Renal cortex interstitium (tissue), 11 donors: ENCODE measurements around the gene CCDC85C. TPM values are rescaled to one million over a fixed set of nuclear protein-coding genes. Genes with fewer than 3 reads are reported as not detected.
A peak's percentile ranks its signal among the peaks of the same experiment; 100 is the strongest.

Experiments
- DNase-seq, 11 donors: peaks; one replicate each; pipeline ENCODE4 v3.0.0-alpha.2; 2013; ENCODE audit warnings: low read depth in 9 of 11, low spot score in 4 of 11; ENCODE audit errors: extremely low read depth in 1 of 11
- polyA plus RNA-seq, 3 donors: library from polyadenylated mRNA; unstranded; fragments of 120-200 nt; gene quantifications; one replicate each; pipeline ENCODE4 v1.2.1, GENCODE V29; 2013; ENCODE audit not compliant: insufficient read length in 3 of 3

Gene CCDC85C
- polyA plus RNA-seq, 3 donors, result 22.9 to 32.9 (median 28.3) TPM

DNA sequence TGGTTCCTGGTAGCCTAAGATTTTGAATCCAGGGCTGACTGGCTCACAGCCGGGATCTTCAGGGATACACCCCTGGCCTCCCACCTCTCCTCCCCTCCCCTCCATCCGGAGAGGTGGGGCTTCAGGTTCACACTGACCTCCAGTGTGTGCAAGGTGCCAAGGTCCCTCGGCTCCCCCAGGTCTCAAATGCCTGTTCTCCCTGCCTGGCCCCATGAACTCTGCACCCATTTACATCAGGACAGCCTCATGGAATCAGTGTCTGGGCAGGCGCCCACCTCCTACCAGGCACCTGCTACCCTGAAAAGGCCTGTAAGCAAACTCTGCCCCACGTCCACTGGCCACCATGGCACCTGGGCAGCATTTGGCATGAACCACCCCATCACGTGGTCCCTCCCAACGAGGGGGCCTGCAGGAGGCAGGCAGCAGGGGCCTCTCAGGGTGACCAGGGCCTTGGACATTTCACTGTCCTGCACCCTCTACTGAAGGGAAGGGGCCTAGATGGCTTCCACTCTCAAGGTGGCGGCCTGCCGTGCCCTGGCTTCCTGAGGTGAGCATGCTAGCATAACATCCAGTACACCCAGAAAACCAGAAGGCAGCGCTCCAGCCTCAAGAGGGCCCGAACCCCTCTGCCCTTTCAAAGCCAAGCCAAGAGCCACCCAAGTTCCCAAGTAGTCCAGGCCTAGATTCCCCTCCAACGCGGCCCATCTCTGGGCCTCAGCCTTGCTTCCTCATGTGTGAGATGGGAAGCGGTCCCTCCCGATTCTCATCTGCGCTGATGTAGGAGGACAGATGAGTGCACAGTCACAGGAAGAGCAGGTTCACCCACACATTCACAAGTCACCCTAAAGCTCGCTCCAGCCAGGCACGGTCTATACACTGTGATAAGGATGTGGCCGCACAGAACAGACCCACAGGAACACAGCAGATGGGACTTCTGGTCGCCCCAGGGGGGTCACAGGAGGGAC lies 37.3 kb downstream of the CCDC85C start:
- DNase-seq, result no peak

DNA sequence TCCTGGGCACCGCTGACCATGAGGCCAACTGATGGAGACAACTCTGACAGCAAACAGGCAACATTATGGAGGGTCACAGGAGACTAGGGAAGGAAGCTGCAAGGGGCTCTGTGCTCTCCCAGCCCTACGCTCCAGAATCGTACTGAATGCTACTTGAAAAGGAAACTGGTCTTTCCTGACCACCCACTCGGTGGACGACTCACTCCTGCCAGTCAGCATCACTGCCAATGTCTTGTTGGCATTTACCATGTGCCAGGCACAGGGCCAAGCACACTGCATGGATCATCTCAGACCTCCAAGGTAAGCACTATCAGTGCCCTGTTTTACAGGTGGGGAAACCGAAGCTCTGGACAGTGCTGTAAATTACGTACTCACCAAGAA lies 38.0 kb downstream of the CCDC85C start:
- no peak for DNase-seq

DNA sequence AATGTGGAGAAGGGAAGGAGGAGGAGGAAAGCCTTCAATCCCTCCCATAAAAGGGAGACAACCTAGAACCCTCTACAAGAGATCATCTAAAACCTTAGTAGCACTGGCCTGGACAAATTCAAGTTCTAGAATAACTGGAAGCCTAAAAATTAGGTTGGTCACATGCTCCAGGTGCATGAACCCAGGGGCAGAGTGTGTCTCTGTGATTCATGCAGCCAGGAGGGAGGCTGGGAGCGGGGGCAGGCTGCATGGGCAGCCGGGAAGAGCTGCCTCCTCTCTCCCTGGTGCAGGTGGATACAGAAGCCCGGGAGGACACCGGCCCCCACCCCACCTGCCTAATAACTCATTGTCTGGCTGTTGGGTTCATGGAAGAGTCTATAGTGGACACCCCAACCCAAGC lies 38.6 kb downstream of the CCDC85C start:
- no peak for DNase-seq

DNA sequence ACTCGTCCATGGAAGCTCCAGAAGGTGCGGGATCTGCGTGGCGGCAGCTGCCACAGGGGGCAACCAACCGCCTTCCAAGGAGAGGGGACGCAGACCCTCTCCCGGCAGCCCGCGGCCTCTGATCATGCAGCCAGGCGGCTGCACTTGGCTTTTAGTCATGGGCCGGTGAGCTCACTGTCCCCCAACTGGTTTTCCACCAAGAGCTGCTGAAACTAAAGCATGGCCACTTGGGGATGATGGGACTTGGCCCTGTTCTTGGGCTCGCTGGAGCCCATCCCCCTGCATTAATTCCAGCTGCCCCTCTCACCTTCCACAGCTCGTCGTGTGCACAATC lies 39.1 kb downstream of the CCDC85C start:
- DNase-seq, result no peak

DNA sequence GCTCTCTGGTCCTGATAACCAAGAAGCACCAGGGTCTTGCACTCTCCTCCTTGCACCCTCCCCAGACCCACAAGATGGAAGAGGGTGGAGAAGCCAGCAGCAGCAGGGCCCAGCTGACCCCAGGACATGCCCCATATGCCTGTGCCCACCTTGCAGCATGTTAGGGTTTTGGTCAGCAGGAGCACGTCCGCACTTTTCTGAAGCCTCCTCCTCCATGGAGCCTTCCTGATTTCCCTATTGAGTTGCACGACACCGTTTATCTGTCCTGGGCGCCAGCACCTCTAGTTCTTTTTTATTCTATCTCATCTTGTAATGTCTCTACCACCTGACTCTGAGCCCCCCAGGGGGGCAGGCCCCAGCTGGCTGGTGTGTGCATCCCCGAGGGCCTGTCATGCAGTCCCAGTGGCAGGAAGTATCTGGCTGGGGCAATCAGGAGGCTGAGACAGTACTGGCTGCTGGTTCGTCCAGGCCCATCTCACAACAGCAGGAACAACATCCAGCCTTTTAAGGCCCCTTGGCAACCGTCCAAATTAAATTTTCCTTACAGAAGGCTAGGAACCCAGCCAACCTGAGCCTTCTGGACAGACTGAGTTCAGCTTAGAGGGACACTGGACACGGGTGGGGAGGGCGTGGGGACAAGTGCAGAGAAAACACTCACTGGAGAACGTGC lies 39.6 kb downstream of the CCDC85C start:
- peak in 4 of 11 donors; percentile 77 to 88 (median 82) for DNase-seq

DNA sequence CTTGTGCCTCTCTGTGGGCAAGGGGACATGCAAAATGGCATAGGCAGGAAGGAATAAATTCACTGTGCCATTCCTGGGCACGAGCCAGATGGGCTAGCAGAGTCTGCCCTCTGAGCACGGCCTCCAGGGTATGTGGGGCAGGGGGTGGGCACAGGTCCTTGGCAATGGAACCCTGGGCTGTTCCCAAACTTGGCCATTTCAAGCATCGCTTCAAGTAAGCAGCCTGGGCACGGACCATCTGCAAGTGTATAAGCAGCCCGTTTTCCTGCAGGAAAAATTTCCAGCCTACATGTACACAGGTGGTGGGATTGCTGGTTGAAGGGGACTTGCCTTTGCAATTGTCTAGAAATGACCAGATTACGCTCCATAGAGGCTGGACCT lies 40.3 kb downstream of the CCDC85C start:
- DNase-seq, result no peak

DNA sequence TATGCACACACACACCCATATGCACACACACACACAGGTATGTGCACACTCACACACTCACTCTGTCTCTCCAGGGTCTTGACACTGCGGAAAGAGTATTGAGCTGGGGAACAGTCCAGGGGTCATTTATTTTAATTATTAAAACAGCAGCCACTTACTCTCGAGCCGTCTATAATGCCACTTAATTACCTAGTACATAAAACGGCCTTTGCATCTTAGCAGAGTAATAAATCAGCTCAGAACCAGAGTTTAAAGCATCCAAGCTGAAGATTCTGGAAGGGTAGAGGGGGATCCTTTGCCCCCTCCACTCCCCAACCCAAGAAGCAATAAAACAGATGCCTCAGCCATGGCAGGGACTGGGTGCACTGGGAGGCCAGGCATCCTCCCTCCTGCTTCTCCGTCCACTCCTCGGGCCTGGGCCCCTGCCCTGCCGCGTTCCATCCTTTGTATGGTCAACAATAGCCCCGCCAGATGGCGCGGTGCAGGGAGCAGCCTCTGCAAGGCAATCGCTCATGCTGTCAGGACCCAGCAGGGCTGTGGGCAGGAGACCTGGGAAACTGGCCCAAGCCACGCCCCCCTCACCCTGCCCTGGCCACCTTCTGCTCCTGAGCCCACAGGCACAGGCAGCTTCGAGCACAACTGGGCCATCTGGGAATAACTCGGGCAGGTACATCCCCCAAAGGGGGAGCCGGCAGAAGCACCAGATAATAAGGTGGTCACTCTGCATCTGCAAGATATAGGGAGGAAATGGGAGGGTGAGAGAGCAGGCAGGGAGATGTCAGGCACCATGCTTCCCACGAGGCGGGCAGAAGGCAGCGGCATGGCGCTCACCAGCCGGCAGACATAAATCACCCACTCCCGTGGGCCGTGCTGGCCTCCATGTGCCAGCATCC lies 40.9 kb downstream of the CCDC85C start:
- peak in 5 of 11 donors; percentile 59 to 81 (median 72) for DNase-seq

DNA sequence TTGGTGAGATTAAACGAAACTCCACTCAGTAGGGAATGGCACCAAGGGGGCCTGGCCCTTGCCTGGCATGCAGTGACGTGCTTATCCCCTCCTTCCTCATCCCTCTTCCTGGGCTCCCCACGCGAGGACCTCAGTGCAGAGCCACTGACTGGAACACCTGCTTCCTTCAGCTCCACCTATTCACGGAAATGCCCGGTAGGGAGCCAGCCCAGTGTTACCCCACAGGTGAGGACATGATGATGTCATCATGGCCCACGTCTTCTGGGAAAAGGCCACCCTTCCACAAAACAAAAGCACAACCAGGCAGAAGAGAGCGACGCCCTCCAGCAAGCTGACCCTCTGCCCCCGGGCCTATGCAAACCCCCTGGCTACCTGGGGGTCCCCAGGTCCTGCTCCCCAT lies 42.1 kb downstream of the CCDC85C start:
- DNase-seq, result no peak

DNA sequence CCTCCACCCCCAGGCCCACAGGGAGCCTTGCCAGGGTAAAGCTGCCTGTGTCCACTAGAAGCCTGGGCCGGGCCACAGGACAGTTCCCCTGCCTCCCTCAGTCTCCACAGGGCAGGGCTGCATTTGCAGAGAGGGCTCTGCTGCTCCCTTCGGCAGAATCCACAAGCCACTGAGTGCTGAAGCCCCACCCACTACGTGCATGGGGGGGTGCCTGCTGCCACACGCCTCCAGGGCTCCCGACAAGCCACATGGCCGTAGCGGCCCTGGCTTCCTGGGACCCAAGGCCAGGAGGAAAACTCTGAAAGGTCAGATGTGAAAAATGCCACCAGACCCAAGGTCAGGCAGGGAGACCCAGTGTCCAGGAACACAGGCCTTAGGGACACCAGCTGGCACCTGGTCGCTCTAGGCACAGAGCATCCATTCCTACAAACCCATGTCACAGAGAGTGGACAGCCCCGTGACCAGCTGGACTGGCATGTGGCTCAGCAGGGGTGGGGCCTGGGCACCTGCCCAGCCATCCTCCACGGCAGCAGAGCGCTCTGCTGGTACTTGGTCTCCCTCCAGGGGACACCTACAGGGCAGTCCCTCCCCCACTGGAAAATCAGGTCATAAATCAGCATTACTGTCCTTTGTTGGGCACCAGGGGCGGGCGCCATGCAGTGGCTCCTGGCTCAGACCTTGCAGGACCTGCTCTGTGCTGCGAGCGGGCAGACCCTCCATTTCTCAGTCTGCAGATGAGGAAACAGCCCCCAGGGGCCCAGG lies 42.9 kb downstream of the CCDC85C start:
- DNase-seq, result no peak

DNA sequence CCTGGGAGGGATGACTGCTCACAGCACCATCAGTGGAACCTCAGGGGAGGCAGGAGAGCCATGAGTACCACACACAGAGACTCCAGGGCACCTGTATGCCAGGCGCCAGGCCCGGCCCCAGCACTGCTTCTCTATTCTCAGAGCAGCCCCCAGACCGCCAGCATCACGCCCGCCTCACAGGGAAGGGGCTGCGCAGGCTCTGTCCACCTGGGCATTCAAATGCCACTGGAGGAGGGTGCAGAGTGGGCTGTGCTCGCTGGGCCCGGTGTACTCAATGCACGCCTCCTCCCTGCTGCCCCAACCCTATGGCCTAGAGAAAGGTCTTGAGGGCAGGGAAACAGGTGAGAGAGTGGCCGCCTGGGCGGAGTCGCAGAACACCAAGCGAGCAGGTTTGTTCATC lies 43.6 kb downstream of the CCDC85C start:
- no peak for DNase-seq

DNA sequence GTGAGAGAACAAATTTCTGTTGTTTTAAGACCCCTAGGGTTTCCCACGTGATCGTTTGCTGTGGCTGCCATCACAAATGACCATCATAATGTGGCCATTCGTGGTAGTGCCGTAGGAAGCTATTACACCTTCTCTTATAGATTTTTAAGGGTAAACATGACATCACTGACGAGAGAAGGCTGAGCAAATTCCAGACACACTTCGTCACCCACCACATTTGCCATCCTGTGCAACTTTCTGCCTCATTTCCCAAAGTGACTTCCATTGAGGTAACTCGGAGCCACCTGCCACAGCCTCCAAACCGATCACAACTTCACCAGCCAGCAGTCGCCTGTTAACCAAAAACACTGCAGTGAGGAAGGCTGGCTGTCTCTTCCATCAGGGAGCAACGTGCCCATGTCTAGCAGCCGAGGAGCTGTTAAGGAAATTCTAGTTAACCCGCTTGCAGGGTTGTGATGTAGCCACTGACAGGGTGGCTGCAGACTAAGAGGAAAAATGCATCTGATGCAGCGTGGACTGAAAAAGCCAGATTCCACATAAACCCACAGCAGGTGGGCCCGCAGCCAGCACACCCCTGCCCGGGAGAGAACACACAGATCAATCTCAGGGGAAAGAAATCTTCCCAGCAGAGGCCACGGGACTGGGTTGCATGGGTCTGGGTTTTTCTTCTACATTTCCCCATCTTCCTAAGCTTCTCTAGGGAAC lies 44.6 kb downstream of the CCDC85C start:
- DNase-seq, result no peak

DNA sequence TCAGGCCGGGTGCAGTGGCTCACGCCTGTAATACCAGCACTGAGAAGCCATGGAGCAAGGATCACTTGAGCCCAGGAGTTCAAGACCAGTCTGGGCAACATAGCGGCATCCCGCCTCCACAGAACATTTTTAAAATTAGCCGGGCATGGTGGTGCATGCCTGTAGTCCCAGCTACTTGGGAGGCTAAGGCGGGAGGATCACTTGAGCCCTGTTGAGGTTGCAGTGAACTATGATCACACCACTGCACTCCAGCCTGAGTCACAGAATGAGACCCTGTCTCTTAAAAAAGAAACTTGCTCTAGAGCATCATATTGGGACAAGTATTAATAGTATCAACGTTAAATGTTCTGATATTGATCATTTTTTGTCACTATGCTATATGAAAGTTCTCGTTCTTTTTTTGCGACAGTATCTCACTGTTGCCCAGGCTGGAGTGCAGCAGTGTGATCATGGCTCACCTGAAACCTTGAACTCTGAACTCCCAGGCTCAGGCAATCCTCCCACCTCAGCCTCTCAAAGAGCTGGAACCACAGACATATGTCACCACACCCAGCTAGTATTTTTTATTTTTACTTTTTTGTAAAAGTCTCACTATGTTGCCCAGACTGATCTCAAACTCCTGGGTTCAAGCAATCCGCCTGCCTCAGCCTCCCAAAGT lies 47.7 kb downstream of the CCDC85C start:
- no peak for DNase-seq

DNA sequence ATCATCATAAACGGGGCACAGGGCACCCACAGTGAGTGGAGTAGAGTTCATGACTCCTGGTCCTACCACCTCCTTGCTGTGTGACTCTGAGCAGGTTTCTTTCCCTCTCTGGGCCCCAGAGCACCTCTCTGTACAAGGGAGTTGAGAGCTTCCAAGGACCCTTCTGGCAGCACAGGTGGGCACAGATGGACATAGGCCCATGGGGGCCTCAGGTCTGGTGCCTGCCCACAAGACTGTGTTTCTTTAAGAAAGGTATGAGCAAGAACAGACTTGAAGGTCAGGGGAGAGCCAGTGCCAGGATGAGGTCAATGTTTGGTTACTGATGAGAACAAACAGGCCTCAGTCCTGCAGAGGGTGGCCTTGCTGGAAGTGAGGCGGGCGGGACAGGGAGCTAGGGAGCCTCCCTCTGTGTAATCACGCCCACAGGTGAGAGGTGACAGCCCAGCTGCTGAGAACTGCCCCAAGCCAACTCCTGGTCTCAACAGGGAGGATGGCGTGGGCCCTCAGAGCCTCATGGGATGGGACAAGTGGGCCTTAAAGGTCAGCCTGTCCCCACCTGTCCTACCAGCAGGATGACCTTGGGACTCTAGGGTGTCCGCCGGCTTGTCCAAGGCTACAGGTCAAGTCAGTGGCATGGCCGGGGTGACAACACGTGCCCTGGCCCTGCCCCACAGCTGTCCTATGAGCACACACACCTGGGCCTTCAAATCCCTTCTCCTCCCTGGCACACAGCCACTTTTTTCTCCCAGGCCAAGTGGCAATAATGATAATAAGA lies 49.1 kb downstream of the CCDC85C start:
- no peak for DNase-seq

DNA sequence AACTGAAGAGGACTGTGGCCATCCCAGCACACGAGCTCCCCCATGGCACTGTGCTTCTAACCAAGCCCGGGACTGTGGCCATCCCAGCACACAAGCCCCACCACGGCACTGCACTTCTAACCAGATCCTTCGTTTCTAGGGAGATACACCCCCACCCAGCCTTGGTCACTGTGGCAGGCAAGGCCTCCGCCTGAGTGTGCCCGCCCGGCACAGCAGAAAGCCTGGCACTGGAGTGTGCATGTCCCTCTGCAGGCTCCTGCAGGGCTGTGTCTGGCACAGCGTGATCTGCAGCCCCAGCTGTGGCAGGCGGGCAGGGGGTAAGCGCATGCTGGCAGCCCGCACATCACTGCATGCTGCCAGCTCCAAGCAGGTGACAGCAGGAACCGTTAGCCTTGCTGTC lies 49.8 kb downstream of the CCDC85C start:
- no peak for DNase-seq

DNA sequence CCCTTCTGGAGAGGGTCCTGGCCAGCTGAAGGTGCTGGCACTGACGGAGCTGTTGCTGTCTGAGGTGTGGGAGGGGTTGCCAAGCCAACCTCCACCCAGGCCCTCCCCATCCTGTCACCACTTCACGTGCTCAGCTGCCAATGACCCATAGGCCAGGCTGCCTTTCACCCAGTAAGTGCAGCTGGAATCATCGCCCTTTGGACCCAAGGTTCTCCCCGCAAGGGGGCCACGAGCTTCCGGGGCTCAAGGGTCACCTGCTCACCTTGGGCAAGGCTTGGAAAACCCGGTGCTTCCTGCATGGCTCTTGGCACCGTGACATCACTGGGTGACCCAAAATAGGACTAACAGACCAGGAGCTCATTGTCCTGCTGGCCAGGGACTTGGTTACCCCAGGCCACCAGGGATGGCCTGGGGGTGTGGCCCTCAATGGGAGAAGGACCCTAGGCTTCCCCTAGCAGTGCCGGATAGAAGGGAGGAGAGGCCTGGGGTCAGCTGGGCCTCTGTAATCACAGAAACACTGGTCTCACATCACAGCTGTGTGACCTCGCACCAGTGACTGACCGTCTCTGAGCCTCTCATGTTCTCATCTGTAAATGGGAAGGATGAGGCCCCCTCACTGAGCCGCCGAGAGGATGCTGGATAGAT lies 51.3 kb downstream of the CCDC85C start:
- DNase-seq, result no peak

DNA sequence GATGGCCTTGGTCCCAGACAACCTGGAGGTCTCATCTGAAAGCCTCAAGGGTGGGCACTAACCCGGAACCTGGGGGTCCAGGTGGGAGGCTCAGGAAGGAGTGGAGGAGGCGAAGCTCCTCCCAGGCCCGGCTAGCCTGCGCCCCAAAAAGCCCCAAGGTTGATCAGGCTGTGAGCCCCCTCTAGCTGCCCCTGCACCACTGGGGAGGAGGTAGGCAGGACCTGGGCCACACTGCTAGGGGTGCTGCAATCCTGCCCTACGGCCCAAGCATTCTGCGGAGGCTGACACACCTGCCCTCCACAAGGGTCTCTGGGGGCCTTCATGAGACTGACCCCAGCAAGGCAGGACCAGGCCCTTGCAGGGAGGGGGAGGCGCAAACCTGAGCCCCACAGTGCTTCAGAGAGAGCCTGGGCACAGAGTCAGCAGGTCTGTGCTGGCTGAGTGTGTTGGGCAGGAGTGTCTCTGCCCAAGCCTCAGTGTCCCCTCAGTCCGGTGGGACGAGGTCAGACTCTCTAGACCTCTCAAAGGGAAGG lies 51.9 kb downstream of the CCDC85C start:
- no peak for DNase-seq
